Activated CD8-positive, alpha-beta T cell treated with anti-CD3 and anti-CD28 coated beads, Interleukin-2, amount 10 ng/mL, durations not matched to agents 7 days and 5 days (primary cell): ENCODE results near the gene MYT1. TPM values are rescaled to one million over a fixed set of nuclear protein-coding genes. Genes with fewer than 3 reads are reported as not detected.

Source experiments
- ATAC-seq: fragments of 150-1000 bp; cut with Tn5 transposase; one replicate; pipeline ENCODE4 v1.10.0; 2021; ENCODE audit warnings: moderate library complexity
- CTCF ChIA-PET: fragments of 350-600 bp; sonication (Branson Sonifier 250); formaldehyde crosslinking; loops from one replicate; lab custom pipeline; 2021; ENCODE audit warnings: antibody characterized with exemption; lab: Charles Lee
- POLR2A ChIA-PET: fragments of 350-600 bp; sonication (Branson Sonifier 250); formaldehyde crosslinking; loops from one replicate; lab custom pipeline; 2021; ENCODE audit warnings: antibody characterized with exemption; lab: Charles Lee
- DNase-seq: peaks from one replicate; pipeline ENCODE4 v3.0.0-alpha.2; 2020
- H3K27ac Mint-ChIP-seq: one replicate; pipeline ENCODE4 v1.8.0; 2021; ENCODE audit warnings: mild to moderate bottlenecking, mixed read lengths
- H3K27me3 Mint-ChIP-seq: one replicate; pipeline ENCODE4 v1.8.0; 2021; ENCODE audit warnings: low read depth, mixed read lengths
- H3K36me3 Mint-ChIP-seq: one replicate; pipeline ENCODE4 v1.8.0; 2021; ENCODE audit warnings: low read depth, mixed read lengths
- H3K4me1 Mint-ChIP-seq: one replicate; pipeline ENCODE4 v1.8.0; 2021; ENCODE audit warnings: low read depth, mixed read lengths
- H3K4me3 Mint-ChIP-seq: one replicate; pipeline ENCODE4 v1.8.0; 2021; ENCODE audit warnings: mild to moderate bottlenecking, mixed read lengths
- H3K9me3 Mint-ChIP-seq: one replicate; pipeline ENCODE4 v1.8.0; 2022; ENCODE audit warnings: mixed read lengths; ENCODE audit not compliant: insufficient read depth
- total RNA-seq, 2 experiments: library from RNA; stranded (reverse); gene quantifications; one replicate each; pipeline ENCODE4 v1.2.3, GENCODE V29; 2021

MYT1 gene
- total RNA-seq, 2 experiments from 2014 or later: not detected

- Mint-ChIP-seq H3K9me3 (no peaks in the 10 kb centered on the region), H3K4me3 (peak overlapping the region; percentile 82), H3K27ac (no peak overlapping the region), H3K27me3 (peaks cover 4% of the 10 kb centered on the region), H3K36me3 (no peaks in the 10 kb centered on the region), H3K4me1 (peaks cover 40% of the 10 kb centered on the region)
- no peak for ATAC-seq
- DNase-seq: no peak
- ChIA-PET CTCF (interaction anchor here (0.7 to 3.7 kb wide), 7 partner anchors 10 to 277 kb away, joined by 3 to 32 read pairs (median 3); no protein-coding TSS in a partner anchor), POLR2A (no interaction called here)
Observed at GRCh38 chr20:64257107-64257757, 93.0 kb downstream of the MYT1 start.

GRCh38 chr20:64258071-64258823, 94.0 kb downstream of the MYT1 start:
- Mint-ChIP-seq H3K36me3 (no peaks in the 10 kb centered on the region), H3K9me3 (no peaks in the 10 kb centered on the region), H3K4me1 (peaks cover 40% of the 10 kb centered on the region), H3K27me3 (no peaks in the 10 kb centered on the region), H3K27ac (no peak overlapping the region), H3K4me3 (no peak overlapping the region)
- DNase-seq: no peak
- CTCF ChIA-PET: interaction anchor here (1.0 to 3.7 kb wide), 3 partner anchors 11 to 27 kb away, joined by 3 to 32 read pairs (median 5); no protein-coding TSS in a partner anchor
- ATAC-seq: no peak
- POLR2A ChIA-PET: no interaction called here

DNA sequence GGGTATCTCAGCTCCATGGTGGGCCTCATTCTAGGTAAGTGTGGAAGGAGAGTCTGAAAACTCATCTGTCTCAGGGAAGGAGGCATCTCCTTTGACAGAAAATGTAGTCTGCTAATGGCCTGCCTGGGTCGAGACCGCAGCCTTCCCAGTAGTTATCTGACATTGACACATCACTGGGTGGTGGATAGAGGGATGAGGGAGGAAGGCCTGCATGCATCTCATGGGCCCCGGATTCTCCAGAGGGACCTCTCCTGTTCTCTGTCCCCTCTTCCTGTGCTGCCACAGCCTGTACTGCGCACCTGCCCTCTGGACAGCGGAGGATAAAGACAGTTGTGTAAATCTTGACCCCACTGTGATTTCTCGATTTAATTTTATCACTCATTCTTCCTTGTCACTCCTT, 96.0 kb downstream of the MYT1 start:
- no peak for DNase-seq
- Mint-ChIP-seq H3K4me1 (peaks cover 32% of the 10 kb centered on the region), H3K27ac (no peak overlapping the region), H3K9me3 (no peaks in the 10 kb centered on the region), H3K27me3 (no peaks in the 10 kb centered on the region), H3K4me3 (no peak overlapping the region), H3K36me3 (peaks cover 5% of the 10 kb centered on the region)
- CTCF ChIA-PET: interaction anchor here (0.6 kb wide), 1 partner anchor 390 kb away, joined by 3 read pairs; no protein-coding TSS in a partner anchor
- POLR2A ChIA-PET: no interaction called here
- ATAC-seq: no peak

DNA sequence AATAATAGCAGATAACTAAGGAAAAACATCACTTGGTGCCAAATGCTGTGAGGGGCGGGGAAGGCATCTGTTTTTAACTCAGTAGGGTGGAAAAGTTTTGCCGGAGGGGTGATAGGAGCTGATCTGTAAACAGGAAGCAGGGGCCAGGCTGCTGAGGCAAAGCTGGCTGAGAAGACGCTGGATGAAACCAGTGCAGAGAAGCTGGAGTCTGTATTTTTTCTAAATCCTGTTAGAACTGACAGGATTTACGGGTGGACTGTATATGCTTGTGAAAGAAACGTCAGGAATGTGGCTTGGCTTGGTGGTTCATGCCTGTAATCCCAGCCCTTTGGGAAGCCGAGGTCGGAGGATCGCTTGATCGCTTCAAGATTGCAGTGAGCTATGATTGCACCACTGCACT, 96.9 kb downstream of the MYT1 start:
- Mint-ChIP-seq H3K27me3 (no peaks in the 10 kb centered on the region), H3K4me3 (no peak overlapping the region), H3K4me1 (peaks cover 31% of the 10 kb centered on the region), H3K27ac (peak overlapping the region; percentile 30), H3K9me3 (no peaks in the 10 kb centered on the region), H3K36me3 (peaks cover 7% of the 10 kb centered on the region)
- POLR2A ChIA-PET: interaction anchor here (0.6 kb wide), 1 partner anchor 22 kb away, joined by 4 read pairs; no protein-coding TSS in a partner anchor
- CTCF ChIA-PET: interaction anchor here (1.1 kb wide), 1 partner anchor 25 kb away, joined by 6 read pairs; no protein-coding TSS in a partner anchor
- DNase-seq (no peak), ATAC-seq (no peak)

DNA sequence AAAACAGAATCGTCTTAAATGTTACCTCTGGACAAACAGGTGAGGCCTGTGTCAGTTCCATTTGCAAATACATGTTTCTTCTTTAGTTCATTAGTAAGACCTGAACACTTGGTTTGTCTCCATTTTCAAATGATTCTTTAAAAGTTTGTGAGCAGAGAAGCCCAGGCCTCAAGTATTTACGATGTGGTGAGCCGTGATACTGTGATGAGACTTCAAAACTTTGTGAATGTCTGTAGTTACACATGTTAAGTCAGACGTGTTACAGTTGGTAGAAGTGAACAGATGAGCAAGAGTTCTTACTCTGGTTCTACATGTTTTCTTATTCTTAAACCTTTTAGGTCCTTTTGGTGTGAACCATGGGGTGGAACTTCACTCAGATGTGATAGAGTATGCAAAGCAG, 99.8 kb downstream of the MYT1 start:
- Mint-ChIP-seq H3K27me3 (no peaks in the 10 kb centered on the region), H3K27ac (no peak overlapping the region), H3K4me3 (no peak overlapping the region), H3K36me3 (peaks cover 7% of the 10 kb centered on the region), H3K4me1 (peaks cover 8% of the 10 kb centered on the region), H3K9me3 (no peaks in the 10 kb centered on the region)
- ChIA-PET CTCF (no interaction called here), POLR2A (no interaction called here)
- ATAC-seq (no peak), DNase-seq (no peak)

DNA sequence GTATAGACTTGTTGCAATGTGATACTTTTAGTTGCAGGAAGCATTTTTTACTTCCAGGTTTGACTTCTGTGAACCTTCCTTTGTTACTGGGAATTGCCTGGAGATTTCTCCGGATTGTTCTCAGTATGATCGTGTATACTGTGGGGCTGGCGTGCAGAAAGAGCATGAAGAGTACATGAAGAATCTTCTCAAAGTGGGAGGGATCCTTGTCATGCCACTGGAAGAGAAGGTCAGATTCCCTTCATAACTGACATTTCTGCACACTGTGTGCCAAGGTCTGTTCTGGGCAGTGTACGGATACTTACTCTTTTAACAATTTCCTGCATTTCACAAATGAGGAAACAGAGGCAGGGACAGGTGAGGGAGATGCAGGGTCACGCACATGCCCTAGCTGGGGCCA, 100.9 kb downstream of the MYT1 start:
- H3K9me3 Mint-ChIP-seq: no peaks in the 10 kb centered on the region
- peaks cover 7% of the 10 kb centered on the region for H3K36me3 Mint-ChIP-seq
- POLR2A ChIA-PET: no interaction called here
- CTCF ChIA-PET: no interaction called here
- no peaks in the 10 kb centered on the region for H3K27me3 Mint-ChIP-seq
- no peak overlapping the region for H3K4me3 Mint-ChIP-seq
- H3K4me1 Mint-ChIP-seq: peaks cover 8% of the 10 kb centered on the region
- ATAC-seq (no peak), DNase-seq (no peak)
- no peak overlapping the region for H3K27ac Mint-ChIP-seq

DNA sequence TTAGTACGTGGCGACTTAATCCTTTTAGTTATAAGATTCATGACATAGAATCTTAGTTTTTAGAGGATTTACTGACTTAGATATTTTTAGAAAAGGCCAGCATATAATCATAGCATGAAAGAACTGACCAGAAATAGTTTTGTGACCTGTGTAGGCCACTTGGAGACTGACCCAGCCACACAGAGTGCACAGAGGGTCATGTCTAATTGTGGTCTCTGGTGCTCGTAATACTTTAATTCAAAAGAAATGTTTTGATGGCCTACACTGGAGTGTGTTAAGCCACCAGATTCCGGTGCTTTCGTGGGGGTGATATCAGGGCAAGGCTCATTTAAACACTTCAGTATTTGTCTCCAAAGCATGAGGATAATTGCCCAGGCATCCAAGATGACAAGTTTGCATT, 102.7 kb downstream of the MYT1 start:
- no peaks in the 10 kb centered on the region for H3K27me3 Mint-ChIP-seq
- no peak for DNase-seq
- ChIA-PET CTCF (no interaction called here), POLR2A (no interaction called here)
- no peak overlapping the region for H3K27ac Mint-ChIP-seq
- no peaks in the 10 kb centered on the region for H3K9me3 Mint-ChIP-seq
- H3K4me3 Mint-ChIP-seq: no peak overlapping the region
- no peaks in the 10 kb centered on the region for H3K4me1 Mint-ChIP-seq
- peaks cover 7% of the 10 kb centered on the region for H3K36me3 Mint-ChIP-seq
- no peak for ATAC-seq

- H3K4me3 Mint-ChIP-seq: no peak overlapping the region
- H3K27ac Mint-ChIP-seq: no peak overlapping the region
- POLR2A ChIA-PET: interaction anchor here (1.2 kb wide), 1 partner anchor 13 kb away, joined by 3 read pairs; the partner anchor contains the start of gene PCMTD2
- H3K4me1 Mint-ChIP-seq: no peaks in the 10 kb centered on the region
- DNase-seq (no peak), ATAC-seq (no peak)
- H3K9me3 Mint-ChIP-seq: no peaks in the 10 kb centered on the region
- H3K27me3 Mint-ChIP-seq: no peaks in the 10 kb centered on the region
- CTCF ChIA-PET: no interaction called here
- peaks cover 9% of the 10 kb centered on the region for H3K36me3 Mint-ChIP-seq
Observed at GRCh38 chr20:64268174-64268573, 103.9 kb downstream of the MYT1 start.

- ChIA-PET CTCF (no interaction called here), POLR2A (no interaction called here)
- ATAC-seq (no peak), DNase-seq (no peak)
- H3K4me1 Mint-ChIP-seq: no peaks in the 10 kb centered on the region
- H3K27me3 Mint-ChIP-seq: no peaks in the 10 kb centered on the region
- H3K36me3 Mint-ChIP-seq: peaks cover 11% of the 10 kb centered on the region
- H3K27ac Mint-ChIP-seq: no peak overlapping the region
- H3K4me3 Mint-ChIP-seq: no peak overlapping the region
- no peaks in the 10 kb centered on the region for H3K9me3 Mint-ChIP-seq
Observed at GRCh38 chr20:64269604-64270411, 105.6 kb downstream of the MYT1 start.

DNA sequence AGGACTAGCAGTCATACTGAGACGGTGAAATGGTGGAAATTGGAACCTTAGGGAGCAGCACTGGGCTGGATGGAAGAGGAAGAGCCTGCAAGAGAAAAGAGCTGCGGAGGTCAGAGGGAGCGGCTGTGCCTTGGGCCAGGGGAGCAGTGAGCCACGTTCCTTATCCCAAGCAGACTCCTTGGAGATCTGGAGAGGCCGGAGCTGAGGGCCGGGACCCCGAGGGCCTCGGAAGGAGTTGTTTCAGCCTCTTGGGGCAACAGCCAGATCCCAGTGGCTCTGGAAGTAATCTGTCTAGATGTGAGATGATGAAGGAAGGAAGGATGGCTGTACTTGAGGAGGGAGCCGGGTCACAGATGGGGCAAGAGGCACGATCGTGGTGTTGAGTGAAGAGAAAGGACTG, 107.4 kb downstream of the MYT1 start:
- CTCF ChIA-PET: interaction anchor here (1.0 kb wide), 1 partner anchor 14 kb away, joined by 3 read pairs; no protein-coding TSS in a partner anchor
- POLR2A ChIA-PET: no interaction called here
- no peak for DNase-seq

GRCh38 chr20:64273109-64273508, 108.9 kb downstream of the MYT1 start:
- Mint-ChIP-seq H3K4me3 (no peak overlapping the region), H3K27me3 (no peaks in the 10 kb centered on the region), H3K27ac (no peak overlapping the region), H3K4me1 (no peaks in the 10 kb centered on the region), H3K9me3 (no peaks in the 10 kb centered on the region), H3K36me3 (peaks cover 7% of the 10 kb centered on the region)
- CTCF ChIA-PET: no interaction called here
- ATAC-seq (no peak), DNase-seq (no peak)
- POLR2A ChIA-PET: no interaction called here

More for the DNA sequence above, 107.4 kb downstream of the MYT1 start:
- Mint-ChIP-seq H3K4me1 (no peaks in the 10 kb centered on the region), H3K4me3 (no peak overlapping the region), H3K27me3 (no peaks in the 10 kb centered on the region), H3K27ac (no peak overlapping the region), H3K9me3 (no peaks in the 10 kb centered on the region), H3K36me3 (peaks cover 7% of the 10 kb centered on the region)
- ATAC-seq: no peak
